Measurements from ENCODE around the gene MKI67.

Gene MKI67

DNA sequence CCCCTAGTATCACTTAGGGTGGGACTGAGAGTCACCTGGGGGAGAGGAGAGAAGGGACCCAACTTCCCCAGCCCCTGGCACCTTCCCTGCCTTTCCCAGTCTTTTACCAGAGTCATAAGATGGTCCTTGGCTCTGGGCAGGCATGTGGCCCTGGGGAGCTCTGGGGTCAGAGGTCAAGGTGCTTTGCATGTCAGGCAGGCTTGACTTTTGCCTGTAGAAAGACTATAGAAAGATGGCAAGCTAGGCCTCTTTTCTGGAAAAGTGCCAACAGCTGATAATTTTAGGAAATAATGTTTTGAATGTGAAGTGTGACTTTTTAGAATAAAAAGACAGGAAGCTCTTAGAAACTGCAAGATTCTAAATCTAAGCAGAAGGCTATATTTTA, 67.5 kb downstream of the MKI67 start:
- no peaks in the 10 kb centered on the region for H3K36me3 ChIP-seq (replicated peaks; ENCODE audit: insufficient read depth, low read length)
- no peak for TF ChIP-seq EZH2 (optimal IDR thresholded peaks at IDR 0.05; ENCODE audit: low read depth, low read length)
- TF ChIP-seq EZH2phosphoT487 (IDR thresholded peaks at IDR 0.05; ENCODE audit: low read length) = no peak
- TF ChIP-seq, protein P1, sequence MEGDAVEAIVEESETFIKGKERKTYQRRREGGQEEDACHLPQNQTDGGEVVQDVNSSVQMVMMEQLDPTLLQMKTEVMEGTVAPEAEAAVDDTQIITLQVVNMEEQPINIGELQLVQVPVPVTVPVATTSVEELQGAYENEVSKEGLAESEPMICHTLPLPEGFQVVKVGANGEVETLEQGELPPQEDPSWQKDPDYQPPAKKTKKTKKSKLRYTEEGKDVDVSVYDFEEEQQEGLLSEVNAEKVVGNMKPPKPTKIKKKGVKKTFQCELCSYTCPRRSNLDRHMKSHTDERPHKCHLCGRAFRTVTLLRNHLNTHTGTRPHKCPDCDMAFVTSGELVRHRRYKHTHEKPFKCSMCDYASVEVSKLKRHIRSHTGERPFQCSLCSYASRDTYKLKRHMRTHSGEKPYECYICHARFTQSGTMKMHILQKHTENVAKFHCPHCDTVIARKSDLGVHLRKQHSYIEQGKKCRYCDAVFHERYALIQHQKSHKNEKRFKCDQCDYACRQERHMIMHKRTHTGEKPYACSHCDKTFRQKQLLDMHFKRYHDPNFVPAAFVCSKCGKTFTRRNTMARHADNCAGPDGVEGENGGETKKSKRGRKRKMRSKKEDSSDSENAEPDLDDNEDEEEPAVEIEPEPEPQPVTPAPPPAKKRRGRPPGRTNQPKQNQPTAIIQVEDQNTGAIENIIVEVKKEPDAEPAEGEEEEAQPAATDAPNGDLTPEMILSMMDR (IDR thresholded peaks at IDR 0.05; ENCODE audit: low read length) = no peak
- no peaks in the 10 kb centered on the region for H3K79me2 ChIP-seq (ENCODE audit: low read length)
- peaks cover 16% of the 10 kb centered on the region for H3K4me1 ChIP-seq (ENCODE audit: low read length)
- no peak for DNase-seq
- H4K20me1 ChIP-seq (ENCODE audit: insufficient read depth, low read length) = no peaks in the 10 kb centered on the region
- H3K4me3 ChIP-seq (ENCODE audit: low read length) = no peak overlapping the region
- H2AFZ ChIP-seq (ENCODE audit: low read length) = no peak overlapping the region
- H3K27ac ChIP-seq (ENCODE audit: low read length) = no peak overlapping the region
- H3F3A ChIP-seq (ENCODE audit: insufficient read depth, low read length) = peaks cover 9% of the 10 kb centered on the region
- H3K4me2 ChIP-seq (ENCODE audit: low read depth, low read length) = no peak overlapping the region
- H3K9me2 ChIP-seq (replicated peaks; ENCODE audit: insufficient read depth, low read length) = no peaks in the 10 kb centered on the region
- no peak overlapping the region for H3K9ac ChIP-seq (ENCODE audit: low read length)
- H3K9me3 ChIP-seq (replicated peaks; ENCODE audit: insufficient read depth, low read length) = no peaks in the 10 kb centered on the region
- no peaks in the 10 kb centered on the region for H3K27me3 ChIP-seq (replicated peaks; ENCODE audit: insufficient read depth, low read length)

DNA sequence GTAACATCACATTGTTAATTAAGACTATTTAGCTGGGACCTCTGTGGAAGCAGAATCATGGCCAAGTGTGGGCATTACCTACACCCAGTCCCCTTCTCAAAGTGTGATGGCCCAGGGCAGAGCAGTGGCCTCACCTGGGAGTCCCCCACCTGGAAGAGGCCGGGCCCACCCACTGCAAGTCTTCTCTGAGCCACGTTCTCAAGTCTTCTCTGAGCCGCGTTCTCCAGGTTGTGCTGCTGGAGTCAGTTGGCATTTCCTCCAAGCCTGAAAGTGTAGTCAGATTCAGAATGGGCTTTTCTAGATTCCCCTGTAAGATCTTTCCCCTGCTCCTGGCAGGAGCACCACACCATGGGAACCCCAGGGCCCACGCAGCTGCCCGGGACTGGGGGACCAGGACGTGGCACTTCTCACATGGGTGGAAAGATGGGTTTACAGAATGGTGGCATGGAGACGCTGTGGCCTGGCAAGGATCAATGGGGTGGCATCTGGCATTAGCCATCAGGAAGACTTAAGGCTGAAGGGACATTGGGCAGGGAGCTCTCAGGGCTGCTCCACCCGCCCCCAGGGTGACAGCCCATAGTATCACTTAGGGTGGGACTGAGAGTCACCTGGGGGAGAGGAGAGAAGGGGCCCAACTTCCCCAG, 68.0 kb downstream of the MKI67 start:
- no peak for TF ChIP-seq EZH2phosphoT487 (IDR thresholded peaks at IDR 0.05; ENCODE audit: low read length)
- no peak for TF ChIP-seq EZH2 (optimal IDR thresholded peaks at IDR 0.05; ENCODE audit: low read depth, low read length)
- no peak overlapping the region for H3K4me2 ChIP-seq (ENCODE audit: low read depth, low read length)
- no peaks in the 10 kb centered on the region for H3K79me2 ChIP-seq (ENCODE audit: low read length)
- no peak overlapping the region for H2AFZ ChIP-seq (ENCODE audit: low read length)
- H3K27me3 ChIP-seq (replicated peaks; ENCODE audit: insufficient read depth, low read length) = no peaks in the 10 kb centered on the region
- no peak for DNase-seq
- no peaks in the 10 kb centered on the region for H3K36me3 ChIP-seq (replicated peaks; ENCODE audit: insufficient read depth, low read length)
- no peak overlapping the region for H3K27ac ChIP-seq (ENCODE audit: low read length)
- H3K4me1 ChIP-seq (ENCODE audit: low read length) = peaks cover 10% of the 10 kb centered on the region
- H3F3A ChIP-seq (ENCODE audit: insufficient read depth, low read length) = peaks cover 4% of the 10 kb centered on the region
- H3K9ac ChIP-seq (ENCODE audit: low read length) = no peak overlapping the region
- H3K4me3 ChIP-seq (ENCODE audit: low read length) = no peak overlapping the region
- no peaks in the 10 kb centered on the region for H3K9me3 ChIP-seq (replicated peaks; ENCODE audit: insufficient read depth, low read length)
- H4K20me1 ChIP-seq (ENCODE audit: insufficient read depth, low read length) = no peaks in the 10 kb centered on the region
- no peaks in the 10 kb centered on the region for H3K9me2 ChIP-seq (replicated peaks; ENCODE audit: insufficient read depth, low read length)

DNA sequence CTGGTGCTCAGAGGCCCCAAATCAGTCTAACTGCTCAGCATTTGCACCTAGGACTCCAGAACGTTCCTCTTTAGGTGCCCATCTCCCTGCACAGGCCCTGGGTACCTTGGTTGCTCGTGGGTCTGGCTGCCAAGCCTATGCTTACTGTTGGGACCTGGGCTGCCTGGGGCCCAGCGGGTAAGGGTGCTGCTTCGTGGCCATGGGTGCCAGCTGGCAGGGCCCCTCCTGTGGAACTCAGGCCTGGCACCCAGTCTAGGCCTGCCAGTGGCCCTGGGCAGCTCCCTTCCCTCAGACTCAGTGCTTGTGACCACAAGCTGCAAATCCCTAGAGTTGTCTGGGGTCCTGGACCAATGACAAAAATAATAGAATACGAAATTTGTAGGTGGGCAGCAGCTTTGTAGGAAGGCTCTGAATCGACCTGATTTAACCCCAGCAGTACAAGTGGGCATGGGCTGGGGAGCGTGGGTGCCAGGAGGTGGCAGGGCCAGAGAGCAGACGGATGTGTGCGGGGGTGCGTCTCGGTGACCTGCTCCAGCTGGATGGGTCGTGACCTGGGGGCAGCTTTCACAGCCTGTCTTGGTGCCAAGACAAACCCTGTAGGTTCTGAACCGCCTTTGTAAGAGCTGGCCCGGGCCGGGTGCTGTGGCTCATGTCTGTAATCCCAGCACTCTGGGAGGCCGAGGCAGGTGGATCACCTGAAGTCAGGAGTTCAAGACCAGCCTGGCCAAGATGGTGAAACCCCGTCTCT, 69.7 kb downstream of the MKI67 start:
- H3K79me2 ChIP-seq (ENCODE audit: low read length) = no peaks in the 10 kb centered on the region
- no peak overlapping the region for H3K27ac ChIP-seq (ENCODE audit: low read length)

More for the DNA sequence above, 69.7 kb downstream of the MKI67 start:
- DNase-seq = no peak
- TF ChIP-seq EZH2phosphoT487 (IDR thresholded peaks at IDR 0.05; ENCODE audit: low read length) (no peak), EZH2 (optimal IDR thresholded peaks at IDR 0.05; ENCODE audit: low read depth, low read length) (no peak)
- TF ChIP-seq, protein P1 (IDR thresholded peaks at IDR 0.05; ENCODE audit: low read length) = no peak
- no peaks in the 10 kb centered on the region for H3K36me3 ChIP-seq (replicated peaks; ENCODE audit: insufficient read depth, low read length)
- H3K9me3 ChIP-seq (replicated peaks; ENCODE audit: insufficient read depth, low read length) = no peaks in the 10 kb centered on the region
- H3K9me2 ChIP-seq (replicated peaks; ENCODE audit: insufficient read depth, low read length) = no peaks in the 10 kb centered on the region
- no peaks in the 10 kb centered on the region for H3K4me1 ChIP-seq (ENCODE audit: low read length)
- no peak overlapping the region for H2AFZ ChIP-seq (ENCODE audit: low read length)
- H3K9ac ChIP-seq (ENCODE audit: low read length) = no peak overlapping the region
- H4K20me1 ChIP-seq (ENCODE audit: insufficient read depth, low read length) = no peaks in the 10 kb centered on the region
- H3K4me2 ChIP-seq (ENCODE audit: low read depth, low read length) = no peak overlapping the region
- no peaks in the 10 kb centered on the region for H3F3A ChIP-seq (ENCODE audit: insufficient read depth, low read length)
- H3K27me3 ChIP-seq (replicated peaks; ENCODE audit: insufficient read depth, low read length) = no peaks in the 10 kb centered on the region
- H3K4me3 ChIP-seq (ENCODE audit: low read length) = no peak overlapping the region
